IPS DF 4.7 (cell line): ENCODE measurements around the gene PLCB1.

Experiments used
- DNase-seq: peaks from one replicate; pipeline ENCODE4 v3.0.0-alpha.2; 2013; ENCODE audit warnings: low spot score; ENCODE audit errors: extremely low read depth

Gene PLCB1

DNA sequence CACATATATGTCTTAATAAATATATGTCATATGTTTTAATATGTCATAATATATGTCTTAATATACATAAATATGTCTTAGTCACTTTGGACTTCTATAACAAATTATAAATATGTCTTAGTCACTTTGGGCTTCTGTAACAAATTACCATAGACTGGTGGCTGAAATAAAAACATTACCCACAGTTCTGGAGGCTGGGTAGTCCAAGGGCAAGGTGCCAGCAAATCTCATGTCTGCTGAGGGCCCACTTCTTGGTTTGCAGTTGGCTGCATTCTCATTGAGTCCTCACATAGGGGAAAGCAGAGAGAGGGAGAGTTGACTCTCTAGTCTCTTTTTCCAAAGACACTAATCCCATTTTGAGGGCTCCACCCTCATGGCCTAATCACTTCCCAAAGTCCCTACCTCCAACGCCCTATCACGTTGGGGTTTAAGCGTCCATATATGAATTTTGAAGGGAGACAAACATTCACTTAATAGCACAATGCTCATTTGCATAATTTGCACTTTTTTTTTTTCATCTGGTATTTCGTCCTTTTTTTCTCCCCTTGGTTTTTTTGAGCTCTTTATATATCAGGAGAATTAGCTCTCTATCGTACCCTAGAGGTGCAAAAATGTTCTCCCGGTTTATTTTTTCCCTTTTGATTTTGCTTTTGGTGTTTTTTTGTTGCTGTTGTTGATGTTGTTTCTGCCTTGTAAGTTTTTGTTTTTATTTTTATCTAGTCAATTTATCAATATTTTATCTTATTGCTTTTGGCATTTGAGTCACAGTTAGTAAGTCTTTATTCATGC is 266.4 kb downstream of the PLCB1 start:
- DNase-seq: no peak

DNA sequence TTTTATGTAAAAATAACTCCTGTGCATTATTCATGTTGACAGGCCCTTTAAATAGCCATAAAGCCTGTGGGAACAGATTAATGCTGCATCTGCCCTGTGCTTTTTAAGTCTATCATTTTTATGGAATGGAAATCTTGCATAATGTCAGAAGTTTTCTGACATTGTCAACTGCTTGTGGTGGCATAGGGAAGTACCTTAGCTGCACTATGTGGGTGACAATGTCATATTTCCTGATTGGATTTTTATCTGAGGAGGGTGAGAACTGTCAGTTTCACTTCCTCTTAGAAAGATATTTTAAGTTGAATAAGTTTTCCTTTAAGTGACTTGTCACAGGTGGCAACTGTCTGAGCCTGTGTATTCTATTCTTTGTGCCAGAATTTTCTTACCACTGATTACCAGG is 267.9 kb downstream of the PLCB1 start:
- DNase-seq: no peak

DNA sequence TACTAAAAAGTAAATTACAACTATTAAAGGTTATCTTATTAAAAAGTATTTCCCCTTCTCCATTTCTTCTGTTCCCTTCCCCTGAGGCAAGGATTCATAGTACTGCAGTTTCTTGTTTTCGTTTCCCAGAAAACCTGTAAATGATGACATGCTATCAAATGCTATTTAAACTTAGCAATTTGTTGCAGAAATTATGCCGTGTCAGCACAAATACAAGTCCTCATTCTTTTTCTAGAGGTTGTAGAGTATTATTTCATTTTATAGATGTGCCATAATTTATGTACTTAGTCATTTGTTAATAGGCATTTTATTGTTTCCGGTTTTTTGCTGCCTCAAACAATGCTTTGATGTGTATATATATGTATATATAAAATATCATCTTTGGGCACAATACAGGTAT is 268.4 kb downstream of the PLCB1 start:
- no peak for DNase-seq

DNA sequence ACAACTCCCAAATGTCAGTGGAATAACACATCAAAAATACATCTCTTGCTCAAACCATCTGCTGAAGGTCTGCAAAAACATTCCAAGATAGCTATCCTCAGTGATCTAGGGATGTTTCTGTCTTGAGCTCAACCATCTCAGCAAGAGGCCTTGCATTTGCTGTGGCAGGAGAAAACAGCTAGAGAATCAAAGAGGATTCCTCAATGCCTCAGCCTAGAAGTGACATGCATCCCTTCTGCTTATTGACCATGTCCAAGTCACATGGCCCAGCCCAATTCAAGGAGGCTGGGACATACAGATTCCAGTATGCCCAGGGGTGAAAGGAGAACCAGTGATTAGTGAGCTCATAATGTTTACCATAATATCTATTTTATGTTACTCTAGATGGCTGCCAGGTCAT is 269.5 kb downstream of the PLCB1 start:
- no peak for DNase-seq

DNA sequence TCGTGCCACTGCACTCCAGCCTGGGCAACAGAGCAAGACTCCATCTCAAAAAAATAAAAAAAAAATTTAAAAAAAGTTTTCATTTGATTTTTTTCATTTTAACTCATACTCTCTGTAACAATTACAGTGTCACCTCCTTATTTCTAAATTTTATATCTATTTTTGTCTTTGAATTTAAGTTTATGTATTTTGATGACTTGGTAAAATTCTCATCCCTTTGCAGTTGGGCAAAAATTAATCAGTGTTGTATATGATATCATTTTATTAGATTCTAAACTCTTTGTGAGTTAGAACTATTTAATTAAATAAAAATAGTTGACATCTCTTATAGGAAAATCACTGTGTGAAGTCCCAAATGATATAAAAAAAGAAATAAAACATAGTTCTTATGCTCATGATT is 270.7 kb downstream of the PLCB1 start:
- DNase-seq: no peak

DNA sequence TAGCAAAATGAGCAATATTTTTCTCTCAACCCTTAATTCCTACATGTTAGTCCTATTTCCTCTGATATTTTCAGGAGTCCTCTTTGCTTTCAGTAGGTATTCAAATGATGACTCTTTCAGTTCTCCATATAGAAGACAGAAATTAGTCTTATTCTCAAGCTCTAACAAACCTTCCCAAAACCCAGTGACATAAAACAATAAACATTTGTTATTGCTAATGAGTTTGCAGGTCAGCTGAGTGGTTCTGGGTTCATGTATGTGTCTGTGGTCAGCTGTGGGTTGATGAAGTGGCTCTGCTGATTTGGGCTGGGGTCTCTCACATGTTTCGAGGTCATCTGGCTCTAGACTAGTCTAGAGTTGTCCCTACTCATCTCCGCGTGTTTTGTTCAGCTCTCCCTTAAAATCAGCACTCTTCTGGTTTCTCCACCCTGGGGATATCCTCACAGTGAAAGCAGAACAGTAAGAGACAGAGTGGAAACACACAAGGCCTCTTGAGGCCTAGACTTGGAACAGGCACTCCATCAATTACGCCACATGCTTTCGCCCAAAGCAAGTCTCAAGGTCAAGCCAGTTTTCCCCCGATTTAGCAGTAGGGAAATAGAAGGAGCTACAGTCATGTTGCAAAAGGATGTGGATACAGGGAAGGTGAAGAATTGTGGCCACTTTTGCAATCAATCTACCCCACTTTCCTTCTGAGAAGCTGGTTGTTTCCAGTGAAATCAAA is 273.0 kb downstream of the PLCB1 start:
- DNase-seq: no peak

DNA sequence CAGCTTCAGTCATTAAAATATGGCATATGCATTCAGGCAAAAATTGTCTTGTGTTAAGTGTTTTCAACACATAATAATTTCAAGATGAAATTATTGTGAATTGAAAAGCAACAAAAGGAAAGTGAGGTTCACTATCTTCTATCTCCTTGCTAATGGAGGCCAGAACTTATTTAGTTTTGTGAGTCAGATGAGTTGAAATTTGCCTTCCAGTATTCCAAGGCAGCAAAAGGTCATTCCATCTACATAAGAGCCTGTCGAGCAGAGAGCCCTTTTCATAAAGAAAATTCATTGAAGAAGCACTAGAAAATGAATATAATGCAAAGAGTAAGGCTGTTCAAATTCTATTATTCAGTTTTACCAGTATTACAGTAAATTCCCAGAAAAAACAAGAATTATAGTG is 274.3 kb downstream of the PLCB1 start:
- no peak for DNase-seq

DNA sequence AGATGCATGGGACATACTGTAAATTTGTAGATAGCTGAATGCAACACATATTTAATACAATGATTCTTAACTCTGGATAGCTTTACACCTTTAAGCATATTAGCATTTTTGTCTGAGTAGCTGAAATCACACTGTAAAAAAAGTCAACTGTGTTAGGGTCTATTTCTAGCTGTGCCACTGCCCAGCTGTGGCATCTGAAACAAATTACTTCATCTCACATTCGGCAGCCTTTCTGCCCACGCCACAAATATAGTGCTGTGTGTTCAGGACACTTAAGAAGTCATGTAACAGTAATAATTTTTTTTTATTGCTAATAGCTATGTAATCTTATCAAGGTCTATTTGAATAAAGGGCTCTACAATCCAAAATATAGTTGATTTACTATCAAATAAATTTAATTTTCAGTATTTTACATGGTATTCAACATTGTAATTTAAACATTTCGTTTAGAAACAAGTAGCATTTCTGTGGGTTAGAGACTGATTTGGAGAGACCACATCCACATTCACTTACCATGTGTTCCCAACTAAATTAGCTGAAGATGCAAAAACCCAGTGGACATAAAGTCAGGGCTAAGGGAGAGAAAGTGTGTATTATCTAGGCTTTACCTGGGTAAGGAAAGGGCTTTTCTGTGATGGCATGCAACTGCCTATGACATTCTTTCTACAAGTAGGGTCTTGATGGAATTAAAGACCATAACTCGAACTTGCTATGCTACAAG is 276.7 kb downstream of the PLCB1 start:
- no peak for DNase-seq

DNA sequence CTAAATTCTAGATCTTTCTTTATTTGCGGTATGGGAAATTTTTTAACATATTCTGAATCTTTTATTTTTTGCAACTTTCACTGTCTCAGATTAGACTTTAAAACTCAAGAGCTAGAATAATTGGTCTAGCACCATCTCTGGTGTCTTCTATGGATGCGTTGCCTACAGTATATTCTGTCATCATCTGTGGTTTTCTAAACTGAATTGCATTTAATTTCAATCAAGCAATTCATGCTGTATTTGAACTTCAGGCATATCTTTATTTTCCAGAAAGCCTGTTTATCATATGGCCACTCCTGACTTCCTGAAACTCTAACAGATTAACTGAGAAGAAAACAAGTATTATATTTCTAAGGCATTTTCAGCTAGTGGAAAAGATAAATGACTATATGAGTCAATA is 281.6 kb downstream of the PLCB1 start:
- no peak for DNase-seq

DNA sequence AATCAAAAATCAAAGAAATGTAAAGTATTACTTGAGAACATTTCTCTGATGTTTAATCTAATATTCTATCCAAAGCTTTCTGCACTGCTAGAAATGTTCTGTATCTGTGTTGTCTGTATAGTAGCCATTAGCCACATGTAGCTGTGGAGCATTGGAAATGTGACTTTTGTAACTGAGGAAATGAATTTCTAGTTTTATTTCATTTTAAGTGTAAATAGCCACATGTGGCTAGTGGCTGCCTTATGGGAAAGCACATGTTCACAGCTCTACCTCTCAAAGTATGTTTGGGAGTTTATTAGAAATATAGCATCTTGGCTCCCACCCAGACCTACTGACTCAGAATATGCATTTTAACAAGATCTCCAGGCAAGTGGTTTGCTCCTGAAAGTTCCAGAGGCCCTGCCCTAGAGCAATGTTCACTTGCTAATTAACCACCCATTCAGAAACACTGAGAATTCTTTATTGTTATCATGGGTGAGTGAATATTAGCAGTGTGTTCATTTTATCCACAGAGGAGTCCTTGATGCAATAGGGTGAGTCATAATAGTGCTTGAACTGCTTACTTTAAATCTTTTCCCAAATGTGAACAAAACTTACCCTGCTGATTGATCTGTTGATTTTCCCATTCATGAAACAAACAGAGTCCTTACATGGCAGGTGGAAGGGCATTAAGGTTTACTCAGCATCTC is 282.7 kb downstream of the PLCB1 start:
- DNase-seq: no peak

DNA sequence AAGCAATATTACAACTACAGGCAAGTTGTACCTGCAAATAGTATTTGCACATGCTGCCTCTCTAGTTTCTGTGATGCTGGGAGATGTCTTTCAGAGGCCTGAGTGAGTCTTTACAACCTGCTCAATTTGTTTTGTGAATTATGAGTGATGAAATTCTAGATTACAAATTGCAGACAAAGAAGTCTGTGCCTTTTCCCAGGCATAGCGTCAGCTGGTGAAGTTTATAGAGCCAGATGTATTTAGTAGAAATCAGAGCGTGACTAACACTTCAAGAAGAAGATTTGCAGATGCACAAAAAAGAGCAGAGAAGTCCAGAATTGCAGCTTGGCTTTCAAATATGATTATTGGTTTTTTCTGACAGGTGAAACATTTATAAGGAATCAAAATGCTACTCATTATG is 289.9 kb downstream of the PLCB1 start:
- DNase-seq: no peak

DNA sequence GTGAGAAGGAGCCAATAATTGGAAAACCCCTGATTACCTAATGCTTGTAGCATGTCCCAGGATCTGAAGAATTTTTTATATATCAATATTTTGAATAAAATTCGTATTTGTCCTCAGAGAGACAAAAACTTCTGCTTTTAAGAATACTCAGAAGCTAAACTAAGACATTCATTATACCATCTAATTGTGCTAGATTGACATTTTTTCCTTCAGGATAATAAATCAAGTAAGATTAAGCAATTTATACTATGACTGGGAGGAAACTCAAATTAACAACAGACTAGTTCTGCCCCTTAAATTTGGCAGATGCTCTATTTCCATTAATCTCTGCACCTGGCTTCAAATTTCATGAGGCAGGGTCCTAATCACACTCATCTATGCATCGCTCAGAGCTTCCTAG is 291.4 kb downstream of the PLCB1 start:
- no peak for DNase-seq

DNA sequence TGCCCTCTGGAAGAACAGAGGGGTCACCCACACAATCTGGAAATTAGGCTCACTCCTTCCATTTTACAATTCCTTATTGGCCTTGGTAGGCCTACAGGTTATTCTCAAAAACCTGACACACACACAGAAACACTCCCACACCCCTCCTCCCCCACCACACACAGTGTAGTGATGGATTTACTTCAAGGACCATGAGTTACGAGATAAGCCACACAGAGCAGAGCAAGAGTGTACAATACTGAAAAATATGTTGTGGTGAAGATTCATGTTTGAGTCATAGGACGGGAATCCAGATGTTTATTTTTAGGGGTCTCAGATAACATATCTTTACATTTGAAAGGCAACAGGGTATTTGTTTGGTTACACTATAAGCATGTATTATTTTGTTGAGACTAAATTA is 291.9 kb downstream of the PLCB1 start:
- no peak for DNase-seq

DNA sequence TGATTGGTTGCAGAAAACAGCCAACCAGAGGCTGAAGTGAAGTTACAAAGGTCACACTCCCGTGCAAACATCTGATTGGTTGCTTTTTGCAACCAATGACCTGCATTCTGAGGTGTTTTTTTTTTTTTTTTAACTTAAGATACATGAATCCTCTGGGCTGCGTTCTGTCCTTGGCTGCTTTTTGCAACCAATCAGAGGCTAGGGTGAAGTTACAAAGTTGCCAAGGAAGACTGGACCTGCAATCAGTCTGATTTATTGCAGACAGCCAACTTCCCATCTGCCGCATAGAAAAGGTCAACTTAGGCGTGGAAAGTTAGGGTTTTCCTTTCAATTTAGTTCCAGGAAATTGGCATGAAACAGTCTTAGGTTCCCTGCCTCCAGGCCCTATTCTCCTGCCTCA is 292.9 kb downstream of the PLCB1 start:
- DNase-seq: no peak

DNA sequence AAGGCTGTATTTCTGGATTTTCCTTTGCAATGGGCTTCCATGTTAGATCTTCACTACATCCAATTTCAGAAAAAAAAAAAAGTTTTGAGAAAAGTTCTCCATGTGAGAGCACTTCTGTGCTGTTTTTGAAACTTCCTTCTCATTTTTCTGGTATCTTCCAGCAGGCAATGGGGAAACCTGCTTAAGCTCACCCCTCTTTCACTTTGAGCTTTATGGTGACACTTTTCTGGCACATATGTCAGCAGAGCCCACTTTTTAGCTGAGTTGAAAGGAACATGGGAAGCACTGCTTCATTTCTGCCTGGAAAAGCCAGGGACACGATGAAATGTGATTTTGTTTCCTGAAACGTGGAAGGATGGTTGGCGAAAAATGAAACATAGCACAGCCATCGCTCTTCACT is 293.7 kb downstream of the PLCB1 start:
- DNase-seq: no peak

DNA sequence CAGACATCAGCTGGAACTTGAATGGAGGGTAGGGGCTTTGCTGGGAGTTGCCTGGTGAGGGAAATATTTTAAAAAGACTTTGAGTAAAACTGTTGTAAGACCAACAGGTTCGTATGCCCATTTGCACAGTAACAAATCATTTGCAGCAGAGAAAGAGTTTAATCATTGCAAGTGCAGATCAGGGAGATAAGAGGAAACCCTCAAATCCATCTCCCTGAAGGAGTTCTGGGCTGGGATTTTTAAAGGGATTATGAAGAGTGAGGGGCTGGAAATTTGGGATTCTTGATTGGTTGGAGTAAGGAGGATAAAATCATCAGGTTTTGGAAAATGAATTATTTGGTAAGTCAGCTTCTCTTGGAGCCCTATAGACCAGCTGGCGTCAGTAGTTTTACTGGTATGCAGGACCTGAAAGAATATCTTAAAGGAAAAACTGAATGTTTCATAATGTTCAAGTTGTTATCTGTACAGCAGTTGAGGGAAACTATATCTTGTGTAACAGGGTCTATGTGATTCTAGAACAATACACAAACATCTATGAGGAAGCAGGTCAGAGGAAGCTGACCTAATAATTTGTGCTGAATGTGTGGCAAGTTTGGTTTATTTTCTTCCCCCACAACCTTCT is 295.5 kb downstream of the PLCB1 start:
- DNase-seq: no peak

DNA sequence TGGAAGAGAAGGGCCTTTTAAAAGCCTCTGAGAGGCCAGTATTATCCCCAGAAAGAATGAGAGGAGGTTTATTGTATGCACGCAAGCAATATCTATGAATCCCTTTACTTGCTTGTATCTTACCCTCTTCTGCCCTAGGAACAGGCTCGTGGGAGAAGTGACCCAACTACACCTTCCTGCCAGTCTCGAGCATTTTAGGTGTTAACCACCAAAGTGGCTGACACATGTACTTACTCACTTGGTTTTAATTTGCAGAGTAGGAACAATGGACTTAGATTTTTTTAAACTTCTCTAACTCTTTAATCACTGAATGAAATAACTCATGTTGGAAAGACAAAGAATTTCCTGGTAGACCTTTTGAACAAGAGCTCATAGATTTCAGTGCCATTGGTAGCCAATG is 296.9 kb downstream of the PLCB1 start:
- no peak for DNase-seq

DNA sequence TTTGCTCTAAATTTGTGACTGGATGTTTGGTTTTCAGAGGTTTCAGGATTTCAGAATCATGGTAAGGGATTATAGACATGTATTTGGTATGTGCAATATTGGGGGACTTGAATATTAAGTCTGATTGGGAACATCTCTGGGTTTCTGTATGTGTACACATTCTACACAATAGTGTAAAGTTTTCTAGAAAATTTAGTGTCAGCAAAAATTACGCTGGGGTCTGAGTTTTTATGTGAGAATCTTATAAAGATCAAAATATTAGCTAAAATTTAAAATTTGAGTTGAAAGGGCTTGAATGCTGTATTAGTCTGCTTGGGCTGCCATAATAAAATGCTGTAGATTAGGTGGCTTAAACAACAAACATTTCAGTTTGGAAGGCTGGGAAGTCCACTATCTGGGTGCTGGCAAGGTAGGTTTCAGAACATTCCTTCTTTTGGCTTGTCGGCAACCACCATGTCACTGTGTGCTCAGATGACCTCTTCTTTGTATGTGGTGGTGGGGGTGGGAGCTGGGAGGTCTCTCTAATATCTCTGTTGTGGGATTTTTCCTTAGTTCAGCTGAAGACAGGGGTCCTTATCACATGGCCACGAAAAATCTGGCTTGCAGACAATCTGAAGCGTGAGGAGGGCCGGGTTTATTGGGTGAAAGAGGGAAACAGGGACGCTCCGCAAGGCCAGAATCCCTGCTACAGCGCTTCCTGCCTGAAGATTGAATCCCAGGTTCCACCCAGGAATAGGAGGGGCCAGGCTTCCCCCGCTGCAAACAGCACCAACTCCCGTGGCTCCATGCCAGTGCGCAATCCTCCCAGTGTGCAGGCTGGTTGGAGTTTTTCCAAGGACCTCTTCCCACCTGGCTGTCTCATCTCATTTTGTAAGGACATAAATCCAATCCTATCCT is 299.7 kb downstream of the PLCB1 start:
- DNase-seq: no peak

DNA sequence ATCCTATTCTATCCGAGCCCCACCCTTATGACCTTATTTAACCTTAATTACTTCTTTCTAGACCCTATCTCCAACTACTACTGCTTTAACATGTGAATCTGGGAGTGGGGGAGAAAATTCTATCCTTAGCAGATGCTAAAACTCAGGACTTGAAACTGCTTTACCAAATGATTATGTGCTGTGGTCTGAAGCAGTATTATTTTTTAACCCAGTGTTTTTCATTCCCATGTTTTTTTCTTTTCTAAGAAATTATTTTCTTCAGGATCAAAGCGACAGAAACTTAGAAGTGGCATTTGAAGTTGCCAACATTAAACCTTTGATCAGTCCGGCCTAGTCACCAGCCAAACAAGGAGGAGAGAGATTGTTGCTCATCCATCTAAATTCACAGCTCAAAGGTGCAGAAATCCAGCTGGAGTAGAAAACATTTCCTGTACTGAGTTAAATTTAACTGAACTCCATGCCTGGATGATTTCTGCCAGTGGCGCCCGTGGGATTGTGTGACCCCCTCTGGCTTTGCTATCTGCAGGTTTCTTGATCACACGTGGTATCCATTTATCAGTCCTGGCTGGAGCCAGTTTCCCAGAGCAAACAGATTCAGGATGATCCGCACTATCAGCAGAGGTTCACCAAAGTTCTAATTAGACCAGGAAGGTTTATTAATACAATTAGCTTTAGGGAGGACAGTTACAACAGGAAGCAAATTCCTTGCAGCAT is 300.5 kb downstream of the PLCB1 start:
- DNase-seq: no peak

DNA sequence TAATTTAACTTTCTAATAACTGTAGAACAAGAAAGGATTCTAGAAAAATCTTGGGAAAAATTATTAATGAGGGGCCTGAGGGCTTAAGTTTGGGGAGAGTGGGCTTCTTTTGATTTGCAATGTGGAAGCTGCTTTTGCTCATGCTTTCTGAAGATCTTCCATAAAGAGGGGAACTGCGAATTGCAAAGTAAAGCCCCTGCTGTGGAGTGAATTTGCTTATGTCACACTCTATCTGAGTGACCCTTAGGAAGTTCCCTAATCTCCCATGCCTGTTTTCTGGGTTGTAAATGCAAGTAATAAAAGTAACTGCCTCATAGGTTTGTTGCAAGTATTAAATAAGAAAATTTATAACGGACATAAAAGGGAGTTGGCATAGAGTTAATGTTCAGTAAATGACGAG is 301.2 kb downstream of the PLCB1 start:
- DNase-seq: no peak
